HepG2 (cell line): ENCODE measurements around the gene SGTB. TPM values are rescaled to one million over a fixed set of nuclear protein-coding genes. Genes with fewer than 3 reads are reported as not detected.
A peak's percentile ranks its signal among the peaks of the same experiment; 100 is the strongest.

Experiments
- ATF7 ChIP-seq, 2 experiments: fragments of 450-650 bp in 1 of 2; sonication (generic) in 1 of 2; formaldehyde crosslinking in 1 of 2; IDR thresholded peaks; 2 replicates each; pipeline versions ENCODE4 v1.4.0 to v1.6.1; 2016 to 2020; ENCODE audit warnings: antibody characterized with exemption in 1 of 2, mild to moderate bottlenecking in 1 of 2, missing genetic modification reagents in 1 of 2
- CCAR2 ChIP-seq: fragments of 200-400 bp; formaldehyde crosslinking; optimal IDR thresholded peaks from 2 replicates; pipeline ENCODE3; 2018; ENCODE audit warnings: low read depth, mild to moderate bottlenecking, low read length, moderate library complexity
- CENPX ChIP-seq: sonication (generic); formaldehyde crosslinking; IDR thresholded peaks from 2 replicates; pipeline ENCODE4 v1.9.0; 2021; ENCODE audit warnings: mild to moderate bottlenecking, missing genetic modification reagents, moderate library complexity
- EED ChIP-seq: sonication (generic); formaldehyde crosslinking; IDR thresholded peaks from 2 replicates; pipeline ENCODE4 v1.5.0; 2020; ENCODE audit warnings: mild to moderate bottlenecking, missing genetic modification reagents
- FOXO1 ChIP-seq: sonication (generic); formaldehyde crosslinking; IDR thresholded peaks from 2 replicates; pipeline ENCODE4 v1.4.0; 2020; ENCODE audit warnings: missing genetic modification reagents
- GLI4 ChIP-seq: sonication (generic); formaldehyde crosslinking; IDR thresholded peaks from 2 replicates; pipeline ENCODE4 v1.5.1; 2020; ENCODE audit warnings: missing genetic modification reagents, mild to moderate bottlenecking, moderate library complexity, borderline replicate concordance
- MED8 ChIP-seq: sonication (generic); formaldehyde crosslinking; IDR thresholded peaks from 2 replicates; pipeline ENCODE4 v1.8.1; 2023; ENCODE audit warnings: mild to moderate bottlenecking, missing genetic modification reagents; ENCODE audit not compliant: insufficient replicate concordance
- MEIS2 ChIP-seq: sonication (generic); formaldehyde crosslinking; IDR thresholded peaks from 2 replicates; pipeline ENCODE4 v1.9.0; 2021; ENCODE audit warnings: mild to moderate bottlenecking, missing genetic modification reagents
- NFKBIZ ChIP-seq: IDR thresholded peaks from 2 replicates; pipeline ENCODE4 v1.6.1; 2018; ENCODE audit warnings: missing genetic modification reagents, missing compliant biosample characterization
- POLR2AphosphoS5 ChIP-seq: IDR thresholded peaks from 2 replicates; pipeline ENCODE4 v1.6.1; 2012; ENCODE audit warnings: low read depth, low read length
- RBFOX2 ChIP-seq: fragments of 200-400 bp; formaldehyde crosslinking; IDR thresholded peaks from 2 replicates; pipeline ENCODE4 v1.6.1; 2017; ENCODE audit warnings: low read depth, mild to moderate bottlenecking, low read length
- RBM39 ChIP-seq: fragments of 200-400 bp; formaldehyde crosslinking; IDR thresholded peaks from one replicate; pipeline ENCODE4 v1.6.1; 2018; ENCODE audit warnings: antibody characterized with exemption, mild to moderate bottlenecking, low read depth, low read length; ENCODE audit not compliant: poor library complexity, severe bottlenecking
- SIN3B ChIP-seq: fragments of 150-350 bp; IDR thresholded peaks from 2 replicates; pipeline ENCODE4 v1.6.1; 2014; ENCODE audit warnings: low read length
- ZFP36L2 ChIP-seq: sonication (generic); formaldehyde crosslinking; IDR thresholded peaks from 2 replicates; pipeline ENCODE4 v1.4.0; 2020; ENCODE audit warnings: missing genetic modification reagents
- ZFYVE20 ChIP-seq: sonication (generic); formaldehyde crosslinking; IDR thresholded peaks from 2 replicates; pipeline ENCODE4 v1.8.0; 2023; ENCODE audit warnings: low read depth, mild to moderate bottlenecking, moderate library complexity, missing genetic modification reagents, borderline replicate concordance
- ZNF543 ChIP-seq: sonication (generic); formaldehyde crosslinking; IDR thresholded peaks from 2 replicates; pipeline ENCODE4 v1.4.0; 2020; ENCODE audit warnings: mild to moderate bottlenecking, missing genetic modification reagents
- ZNF724P ChIP-seq: sonication (generic); formaldehyde crosslinking; IDR thresholded peaks from 2 replicates; pipeline ENCODE4 v1.8.0; 2022; ENCODE audit warnings: missing genetic modification reagents, borderline replicate concordance
- ZNF788 ChIP-seq: sonication (generic); formaldehyde crosslinking; IDR thresholded peaks from 2 replicates; pipeline ENCODE4 v1.5.0; 2020; ENCODE audit warnings: mild to moderate bottlenecking, missing genetic modification reagents, borderline replicate concordance
- ZSCAN22 ChIP-seq: sonication (generic); formaldehyde crosslinking; IDR thresholded peaks from 2 replicates; pipeline ENCODE4 v1.4.0; 2020; ENCODE audit warnings: mild to moderate bottlenecking, missing genetic modification reagents
- polyA plus RNA-seq, 8 experiments: library from polyadenylated mRNA; depleted of rRNA in 3 of 8; stranded (reverse) in 7 of 8; unstranded in 1 of 8; fragments of >200 nt; fragmentation: Illumina TruSeq in 4 of 8; extraction: Trizol in 4 of 8; gene quantifications; 2 replicates each; pipeline versions ENCODE4 v1.2.1 to v1.2.3, GENCODE V29; 2011 to 2016; ENCODE audit warnings: low read depth in 4 of 8, missing spikeins in 1 of 8, mixed read lengths in 1 of 8; ENCODE audit not compliant: insufficient read depth in 1 of 8
- total RNA-seq, 5 experiments: library from RNA; depleted of rRNA; stranded (reverse); fragments of >200 nt; fragmentation: Illumina TruSeq; extraction: Trizol; gene quantifications; 2 replicates each; pipeline ENCODE4 v1.2.3, GENCODE V29; 2016; ENCODE audit warnings: low read depth in 1 of 5
- TF ChIP-seq, protein P1 (sequence below), 2 experiments: sonication (generic) in 1 of 2; formaldehyde crosslinking in 1 of 2; IDR thresholded peaks; 2 replicates each; pipeline versions ENCODE4 v1.4.0 to v1.6.1; 2016 to 2020; ENCODE audit warnings: borderline replicate concordance in 1 of 2, low read depth in 1 of 2, mild to moderate bottlenecking in 1 of 2, missing genetic modification reagents in 1 of 2
- TF ChIP-seq, protein P2 (sequence below): sonication (generic); formaldehyde crosslinking; IDR thresholded peaks from 2 replicates; pipeline ENCODE4 v1.5.0; 2020; ENCODE audit warnings: missing genetic modification reagents
- TF ChIP-seq, protein P3 (sequence below): sonication (generic); formaldehyde crosslinking; IDR thresholded peaks from 2 replicates; pipeline ENCODE4 v1.5.0; 2020; ENCODE audit warnings: missing genetic modification reagents
- TF ChIP-seq, protein P4 (sequence below): sonication (generic); formaldehyde crosslinking; IDR thresholded peaks from 2 replicates; pipeline ENCODE4 v1.5.1; 2020; ENCODE audit warnings: mild to moderate bottlenecking, missing genetic modification reagents, borderline replicate concordance

Gene SGTB
- total and polyA plus RNA-seq, 2 of the 13 experiments (the other 11 are each of a cell fraction or from before 2014, with no cell fraction given), result 5.2 to 11.2 TPM

DNA sequence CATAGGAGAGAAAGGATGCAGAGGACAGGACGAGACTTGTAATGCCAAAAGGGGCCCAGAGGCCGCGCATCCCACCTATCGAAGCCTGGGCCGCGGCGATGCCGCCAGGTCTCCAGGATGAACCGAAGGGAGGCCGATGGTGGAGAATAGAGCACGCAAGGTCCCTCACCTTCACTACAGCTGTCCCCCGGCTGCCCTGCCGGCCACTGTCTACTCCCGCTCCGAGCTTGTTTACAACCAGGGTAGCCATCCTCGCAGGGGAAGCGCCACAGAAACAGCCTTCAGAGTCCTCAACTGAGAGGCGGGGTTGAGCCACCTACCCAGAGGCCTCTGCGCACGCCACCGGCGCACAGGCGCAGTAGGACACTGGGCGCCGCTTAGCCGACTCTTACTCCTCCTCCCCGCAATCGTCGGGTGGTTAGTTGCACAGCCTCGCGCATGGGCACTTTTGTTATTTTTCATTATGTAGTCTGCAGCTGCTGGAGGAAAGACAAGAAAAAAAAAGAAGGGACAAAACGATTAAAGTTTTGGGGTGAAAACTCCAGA is 97.8 kb downstream of the SGTB start, which contains the start of gene TRIM23 (continued):
- TF ChIP-seq, protein P1, sequence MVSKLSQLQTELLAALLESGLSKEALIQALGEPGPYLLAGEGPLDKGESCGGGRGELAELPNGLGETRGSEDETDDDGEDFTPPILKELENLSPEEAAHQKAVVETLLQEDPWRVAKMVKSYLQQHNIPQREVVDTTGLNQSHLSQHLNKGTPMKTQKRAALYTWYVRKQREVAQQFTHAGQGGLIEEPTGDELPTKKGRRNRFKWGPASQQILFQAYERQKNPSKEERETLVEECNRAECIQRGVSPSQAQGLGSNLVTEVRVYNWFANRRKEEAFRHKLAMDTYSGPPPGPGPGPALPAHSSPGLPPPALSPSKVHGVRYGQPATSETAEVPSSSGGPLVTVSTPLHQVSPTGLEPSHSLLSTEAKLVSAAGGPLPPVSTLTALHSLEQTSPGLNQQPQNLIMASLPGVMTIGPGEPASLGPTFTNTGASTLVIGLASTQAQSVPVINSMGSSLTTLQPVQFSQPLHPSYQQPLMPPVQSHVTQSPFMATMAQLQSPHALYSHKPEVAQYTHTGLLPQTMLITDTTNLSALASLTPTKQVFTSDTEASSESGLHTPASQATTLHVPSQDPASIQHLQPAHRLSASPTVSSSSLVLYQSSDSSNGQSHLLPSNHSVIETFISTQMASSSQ (IDR thresholded peaks at IDR 0.05; ENCODE audit: low read depth), result no peak
- TF ChIP-seq, protein P1 (CRISPR knock-in tag; IDR thresholded peaks at IDR 0.05; ENCODE audit: borderline replicate concordance), result 0 out of 2 replicates have a peak, but pooled peaks have one; percentile 30
- no peak for TF ChIP-seq MEIS2 (CRISPR knock-in tag)
- TF ChIP-seq, protein P2, sequence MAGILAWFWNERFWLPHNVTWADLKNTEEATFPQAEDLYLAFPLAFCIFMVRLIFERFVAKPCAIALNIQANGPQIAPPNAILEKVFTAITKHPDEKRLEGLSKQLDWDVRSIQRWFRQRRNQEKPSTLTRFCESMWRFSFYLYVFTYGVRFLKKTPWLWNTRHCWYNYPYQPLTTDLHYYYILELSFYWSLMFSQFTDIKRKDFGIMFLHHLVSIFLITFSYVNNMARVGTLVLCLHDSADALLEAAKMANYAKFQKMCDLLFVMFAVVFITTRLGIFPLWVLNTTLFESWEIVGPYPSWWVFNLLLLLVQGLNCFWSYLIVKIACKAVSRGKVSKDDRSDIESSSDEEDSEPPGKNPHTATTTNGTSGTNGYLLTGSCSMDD (CRISPR knock-in tag), result no peak
- peak; percentile 70 for TF ChIP-seq RBM39
- no peak for TF ChIP-seq ATF7 (IDR thresholded peaks at IDR 0.05)
- TF ChIP-seq ATF7 (CRISPR knock-in tag; IDR thresholded peaks at IDR 0.05), result no peak
- TF ChIP-seq EED (CRISPR knock-in tag), result no peak
- TF ChIP-seq NFKBIZ, result no peak
- TF ChIP-seq, protein P3, sequence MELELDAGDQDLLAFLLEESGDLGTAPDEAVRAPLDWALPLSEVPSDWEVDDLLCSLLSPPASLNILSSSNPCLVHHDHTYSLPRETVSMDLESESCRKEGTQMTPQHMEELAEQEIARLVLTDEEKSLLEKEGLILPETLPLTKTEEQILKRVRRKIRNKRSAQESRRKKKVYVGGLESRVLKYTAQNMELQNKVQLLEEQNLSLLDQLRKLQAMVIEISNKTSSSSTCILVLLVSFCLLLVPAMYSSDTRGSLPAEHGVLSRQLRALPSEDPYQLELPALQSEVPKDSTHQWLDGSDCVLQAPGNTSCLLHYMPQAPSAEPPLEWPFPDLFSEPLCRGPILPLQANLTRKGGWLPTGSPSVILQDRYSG (CRISPR knock-in tag), result 0 out of 2 replicates have a peak, but pooled peaks have one; percentile 1
- peak; percentile 77; the same call in 1 of the 2 replicates for TF ChIP-seq RBFOX2
- TF ChIP-seq GLI4 (CRISPR knock-in tag), result no peak
- TF ChIP-seq ZFP36L2, result no peak
- peak; percentile 84 for TF ChIP-seq FOXO1 (CRISPR knock-in tag)
- peak; percentile 67; the same call in 1 of the 2 replicates for TF ChIP-seq ZNF543
- TF ChIP-seq CCAR2, result no peak
- TF ChIP-seq, protein P4, sequence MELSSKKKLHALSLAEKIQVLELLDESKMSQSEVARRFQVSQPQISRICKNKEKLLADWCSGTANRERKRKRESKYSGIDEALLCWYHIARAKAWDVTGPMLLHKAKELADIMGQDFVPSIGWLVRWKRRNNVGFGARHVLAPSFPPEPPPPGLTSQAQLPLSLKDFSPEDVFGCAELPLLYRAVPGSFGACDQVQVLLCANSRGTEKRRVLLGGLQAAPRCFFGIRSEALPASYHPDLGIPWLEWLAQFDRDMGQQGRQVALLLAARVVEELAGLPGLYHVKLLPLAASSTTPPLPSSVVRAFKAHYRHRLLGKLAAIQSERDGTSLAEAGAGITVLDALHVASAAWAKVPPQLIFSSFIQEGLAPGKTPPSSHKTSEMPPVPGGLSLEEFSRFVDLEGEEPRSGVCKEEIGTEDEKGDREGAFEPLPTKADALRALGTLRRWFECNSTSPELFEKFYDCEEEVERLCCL (CRISPR knock-in tag), result no peak
- TF ChIP-seq ZFYVE20, result no peak
- TF ChIP-seq ZNF724P (CRISPR knock-in tag), result no peak
- no peak for TF ChIP-seq CENPX (CRISPR knock-in tag)
- no peak for TF ChIP-seq ZNF788 (CRISPR knock-in tag)
- TF ChIP-seq MED8 (CRISPR knock-in tag), result no peak
- 0 out of 2 replicates have a peak, but pooled peaks have one; percentile 25 for TF ChIP-seq SIN3B
- no peak for TF ChIP-seq ZSCAN22
- peak; percentile 80 for TF ChIP-seq POLR2AphosphoS5
